Calu3 (cell line): ENCODE data around the gene NELFB. TPM values are rescaled to one million over a fixed set of nuclear protein-coding genes. Genes with fewer than 3 reads are reported as not detected.

Experiments used
- BruUV-seq: library from RNA; stranded (reverse); fragments of 400-500 nt; replicated peaks from 2 replicates; lab custom pipeline; 2021; lab: Mats Ljungman, UMichigan
- CTCF ChIA-PET: fragments of 300-600 bp; sonication (Branson Sonifier 250); formaldehyde crosslinking; loops from one replicate; lab custom pipeline; 2022; ENCODE audit warnings: antibody characterized with exemption; lab: Charles Lee
- DNase-seq: peaks from one replicate; pipeline ENCODE4 v3.0.0; 2022
- H3K27ac Mint-ChIP-seq: one replicate; pipeline ENCODE4 v1.8.0; 2022; ENCODE audit warnings: mixed read lengths; ENCODE audit not compliant: unreplicated experiment
- H3K27me3 Mint-ChIP-seq: one replicate; pipeline ENCODE4 v1.8.0; 2022; ENCODE audit warnings: mixed read lengths; ENCODE audit not compliant: unreplicated experiment
- H3K36me3 Mint-ChIP-seq: one replicate; pipeline ENCODE4 v1.8.0; 2022; ENCODE audit warnings: mild to moderate bottlenecking, moderate library complexity, mixed read lengths; ENCODE audit not compliant: insufficient read depth, unreplicated experiment
- H3K4me1 Mint-ChIP-seq: one replicate; pipeline ENCODE4 v1.8.0; 2022; ENCODE audit warnings: mild to moderate bottlenecking, low read depth, mixed read lengths; ENCODE audit not compliant: unreplicated experiment
- H3K4me3 Mint-ChIP-seq: one replicate; pipeline ENCODE4 v1.8.0; 2022; ENCODE audit warnings: mild to moderate bottlenecking, low read depth, moderate library complexity, mixed read lengths; ENCODE audit not compliant: unreplicated experiment
- H3K9me3 Mint-ChIP-seq: one replicate; pipeline ENCODE4 v1.8.0; 2022; ENCODE audit warnings: low read depth, mixed read lengths; ENCODE audit not compliant: unreplicated experiment
- intact Hi-C: fragments of 100-400 bp; cut with micrococcal nuclease; formaldehyde crosslinking; loops from one replicate; pipeline ENCODE4 v1.10.0; 2022; ENCODE audit not compliant: unreplicated experiment
- total RNA-seq: library from RNA; stranded (reverse); gene quantifications from 2 replicates; pipeline ENCODE4 v1.2.3, GENCODE V29; 2022
- TF ChIP-seq, protein P1 (sequence below): fragments of 200-600 bp; IDR thresholded peaks from one replicate; pipeline ENCODE4 v1.8.0; 2022; ENCODE audit warnings: antibody characterized with exemption; ENCODE audit not compliant: unreplicated experiment

The NELFB gene
- total RNA-seq, 1 experiment from 2014 or later = 43.5 TPM

DNA sequence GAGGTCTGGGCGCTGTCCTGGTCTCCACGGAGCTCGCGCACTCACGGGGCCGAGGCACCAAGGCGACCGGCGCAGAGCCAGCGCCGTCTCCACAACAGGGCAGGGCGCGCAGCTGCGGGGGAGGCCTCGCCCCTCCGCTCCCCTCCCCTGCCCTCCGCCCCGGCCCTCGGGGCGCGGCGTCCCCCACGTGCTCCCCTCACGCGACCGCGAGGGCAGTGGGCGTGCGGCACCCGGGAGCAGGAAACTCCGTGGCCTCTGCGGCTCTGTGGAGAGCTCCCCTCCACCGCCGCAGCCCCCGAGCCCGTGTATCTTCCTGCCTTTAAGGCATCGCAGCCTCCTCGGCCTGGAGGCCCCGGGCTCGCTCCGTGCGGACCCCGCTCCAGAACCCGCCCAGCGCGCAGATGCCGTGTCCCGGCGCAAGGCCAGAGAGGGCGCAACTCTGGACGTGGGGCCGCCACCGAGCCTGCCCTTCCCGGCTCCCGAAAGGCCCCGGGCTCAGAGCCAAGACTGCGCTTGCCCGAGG lies 14.7 kb upstream of the NELFB start:
- TF ChIP-seq, protein P1, sequence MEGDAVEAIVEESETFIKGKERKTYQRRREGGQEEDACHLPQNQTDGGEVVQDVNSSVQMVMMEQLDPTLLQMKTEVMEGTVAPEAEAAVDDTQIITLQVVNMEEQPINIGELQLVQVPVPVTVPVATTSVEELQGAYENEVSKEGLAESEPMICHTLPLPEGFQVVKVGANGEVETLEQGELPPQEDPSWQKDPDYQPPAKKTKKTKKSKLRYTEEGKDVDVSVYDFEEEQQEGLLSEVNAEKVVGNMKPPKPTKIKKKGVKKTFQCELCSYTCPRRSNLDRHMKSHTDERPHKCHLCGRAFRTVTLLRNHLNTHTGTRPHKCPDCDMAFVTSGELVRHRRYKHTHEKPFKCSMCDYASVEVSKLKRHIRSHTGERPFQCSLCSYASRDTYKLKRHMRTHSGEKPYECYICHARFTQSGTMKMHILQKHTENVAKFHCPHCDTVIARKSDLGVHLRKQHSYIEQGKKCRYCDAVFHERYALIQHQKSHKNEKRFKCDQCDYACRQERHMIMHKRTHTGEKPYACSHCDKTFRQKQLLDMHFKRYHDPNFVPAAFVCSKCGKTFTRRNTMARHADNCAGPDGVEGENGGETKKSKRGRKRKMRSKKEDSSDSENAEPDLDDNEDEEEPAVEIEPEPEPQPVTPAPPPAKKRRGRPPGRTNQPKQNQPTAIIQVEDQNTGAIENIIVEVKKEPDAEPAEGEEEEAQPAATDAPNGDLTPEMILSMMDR = no peak
- DNase-seq = no peak
- peaks cover 68% of the 10 kb centered on the region for H3K36me3 Mint-ChIP-seq
- H3K9me3 Mint-ChIP-seq = no peaks in the 10 kb centered on the region
- intact Hi-C loops = no loop called here
- H3K27me3 Mint-ChIP-seq = peaks cover 17% of the 10 kb centered on the region
- CTCF ChIA-PET = interaction anchor here (0.8 to 1.4 kb wide), 2 partner anchors 14 to 182 kb away, joined by 3 to 5 read pairs; partner anchors contain the start of gene EXD3
- peak overlapping the region; percentile 76 for H3K4me3 Mint-ChIP-seq
- no TSS peak for BruUV-seq
- H3K4me1 Mint-ChIP-seq = peaks cover 28% of the 10 kb centered on the region
- peak overlapping the region; percentile 100 for H3K27ac Mint-ChIP-seq

DNA sequence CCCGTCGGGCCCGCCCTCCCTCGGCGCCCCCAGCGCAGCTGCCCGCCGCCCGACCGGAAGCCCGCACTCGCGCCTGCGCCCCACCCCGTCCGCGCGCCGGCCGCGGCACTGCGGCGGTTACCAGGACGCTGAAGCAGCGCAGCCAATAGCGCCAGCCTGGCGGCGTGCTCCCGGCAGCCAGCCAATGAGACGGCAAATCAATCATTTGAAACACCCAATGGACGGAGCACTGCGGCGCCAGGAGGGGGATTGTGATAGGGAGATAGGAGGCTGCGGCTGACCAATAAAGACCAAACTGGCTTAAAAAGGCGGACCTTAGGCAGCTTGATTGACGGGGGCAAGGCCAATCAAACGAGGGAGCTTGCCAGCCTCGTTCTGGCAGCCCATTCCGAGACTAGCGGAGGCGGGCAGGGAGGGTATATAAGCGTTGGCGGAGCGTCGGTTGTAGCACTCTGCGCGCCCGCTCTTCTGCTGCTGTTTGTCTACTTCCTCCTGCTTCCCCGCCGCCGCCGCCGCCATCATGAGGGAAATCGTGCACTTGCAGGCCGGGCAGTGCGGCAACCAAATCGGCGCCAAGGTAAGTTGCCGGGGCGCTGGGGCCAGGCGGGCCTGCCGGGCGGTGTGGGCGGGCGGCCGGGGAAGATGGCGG lies 14.2 kb upstream of the NELFB start, which contains the start of gene TUBB4B:
TSS of gene TUBB4B (plus strand) at position 447 of the 649 bp plus-strand sequence. CDS start at position 521, 74 bp downstream.
- TF ChIP-seq, protein P1 = no peak
- H3K4me1 Mint-ChIP-seq = peaks cover 28% of the 10 kb centered on the region
- H3K27me3 Mint-ChIP-seq = peaks cover 12% of the 10 kb centered on the region
- H3K36me3 Mint-ChIP-seq = peaks cover 67% of the 10 kb centered on the region
- H3K9me3 Mint-ChIP-seq = no peaks in the 10 kb centered on the region
- H3K27ac Mint-ChIP-seq = peak within 1 kb of the TSS; percentile 100
- intact Hi-C loops = no loop called here
- DNase-seq = peak; percentile 94
- peak within 1 kb of the TSS; percentile 76 for H3K4me3 Mint-ChIP-seq
- BruUV-seq = no TSS peak
- CTCF ChIA-PET = interaction anchor here (0.8 to 1.4 kb wide), 2 partner anchors 14 to 182 kb away, joined by 3 to 5 read pairs; partner anchors contain the start of gene EXD3

DNA sequence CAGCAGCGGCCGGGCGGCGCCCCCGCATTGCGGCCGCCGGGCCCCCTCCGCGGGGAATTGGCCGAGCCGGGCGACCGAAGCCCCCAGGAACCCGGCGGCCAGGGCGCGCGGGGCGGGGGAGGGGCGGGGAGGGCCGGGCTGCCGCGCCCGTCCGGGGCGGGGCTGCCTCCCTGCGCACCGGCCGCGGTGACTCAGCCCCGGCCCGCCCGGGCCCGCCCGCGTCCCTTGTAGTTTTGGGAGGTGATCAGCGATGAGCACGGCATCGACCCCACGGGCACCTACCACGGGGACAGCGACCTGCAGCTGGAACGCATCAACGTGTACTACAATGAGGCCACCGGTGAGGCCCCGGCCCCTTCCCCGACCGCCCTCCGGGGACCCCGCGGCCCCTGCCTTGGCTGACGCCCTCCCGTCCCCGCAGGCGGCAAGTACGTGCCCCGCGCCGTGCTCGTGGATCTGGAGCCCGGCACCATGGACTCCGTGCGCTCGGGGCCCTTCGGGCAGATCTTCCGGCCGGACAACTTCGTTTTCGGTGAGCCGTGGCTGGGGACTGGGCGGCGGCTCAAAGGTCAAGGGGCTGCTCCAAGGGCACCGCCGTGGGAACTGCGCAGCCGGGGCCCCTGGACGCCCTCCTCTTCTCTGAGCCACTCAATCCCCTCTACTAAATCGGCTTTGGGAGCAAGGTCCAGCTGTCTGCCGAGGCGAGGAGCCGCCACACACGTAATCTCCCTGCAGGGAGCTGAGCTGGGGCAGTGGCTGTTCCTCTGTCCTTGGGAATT lies 13.4 kb upstream of the NELFB start:
- intact Hi-C loops = no loop called here
- peaks cover 28% of the 10 kb centered on the region for H3K4me1 Mint-ChIP-seq
- TF ChIP-seq, protein P1 = no peak
- CTCF ChIA-PET = interaction anchor here (1.1 kb wide), 1 partner anchor 13 kb away, joined by 4 read pairs; no protein-coding TSS in a partner anchor
- H3K27ac Mint-ChIP-seq = peak overlapping the region; percentile 100
- no TSS peak for BruUV-seq
- H3K27me3 Mint-ChIP-seq = peaks cover 12% of the 10 kb centered on the region
- no peaks in the 10 kb centered on the region for H3K9me3 Mint-ChIP-seq
- peaks cover 67% of the 10 kb centered on the region for H3K36me3 Mint-ChIP-seq
- DNase-seq = peak; percentile 59
- peak overlapping the region; percentile 76 for H3K4me3 Mint-ChIP-seq
